ENCODE data around the gene MYCN.
"Not testable (repeated sequence)": the region's sequence is repeated elsewhere in the genome, so short reads cannot be mapped to it uniquely, and the experiment has no call there.

MYCN gene

GRCh38 chr2:15945909-15946705 is 5.8 kb downstream of the MYCN start:
- DNase-seq: no peak

- no peak for DNase-seq
Measured at GRCh38 chr2:15946983-15947382, 6.6 kb downstream of the MYCN start.

- no peak for DNase-seq
Measured at GRCh38 chr2:15947431-15947830, 7.1 kb downstream of the MYCN start.

GRCh38 chr2:15948704-15948957 is 8.3 kb downstream of the MYCN start:
- DNase-seq: no peak

- DNase-seq: no peak
Measured at GRCh38 chr2:15949126-15949525, 8.8 kb downstream of the MYCN start.

- no peak for DNase-seq
Measured at GRCh38 chr2:15949551-15949950, 9.2 kb downstream of the MYCN start.

- DNase-seq: no peak
Measured at GRCh38 chr2:15950088-15950952, 10.0 kb downstream of the MYCN start.

GRCh38 chr2:15951936-15952335 is 11.6 kb downstream of the MYCN start:
- not testable (repeated sequence) for DNase-seq

GRCh38 chr2:15952451-15953146 is 12.2 kb downstream of the MYCN start:
- no peak for DNase-seq

GRCh38 chr2:15953147-15953630 is 12.8 kb downstream of the MYCN start:
- DNase-seq: no peak

- DNase-seq: no peak
Measured at GRCh38 chr2:15953891-15954680, 13.7 kb downstream of the MYCN start.

GRCh38 chr2:15954761-15955160 is 14.4 kb downstream of the MYCN start:
- no peak for DNase-seq

- no peak for DNase-seq
Measured at GRCh38 chr2:15955232-15955988, 15.1 kb downstream of the MYCN start.

- no peak for DNase-seq
Measured at GRCh38 chr2:15956230-15956629, 15.9 kb downstream of the MYCN start.

- DNase-seq: no peak
Measured at GRCh38 chr2:15956751-15957736, 16.7 kb downstream of the MYCN start.

- no peak for DNase-seq
Measured at GRCh38 chr2:15957881-15958713, 17.7 kb downstream of the MYCN start.

GRCh38 chr2:15959331-15960153 is 19.2 kb downstream of the MYCN start:
- no peak for DNase-seq

GRCh38 chr2:15960154-15960520 is 19.8 kb downstream of the MYCN start:
- not testable (repeated sequence) for DNase-seq

Data from femur (tissue), 1 donor.